HL-60 (cell line): Measurements from ENCODE around the gene LAMA3.

Experiments
- DNase-seq, 2 experiments: peaks; one replicate each; pipeline ENCODE4 v3.0.0-alpha.2; 2010 to 2020; ENCODE audit warnings: low read depth in 1 of 2, low spot score in 1 of 2
- H3K27ac ChIP-seq: fragments of 250-450 bp; sonication (Bioruptor Pico); replicated peaks from 2 replicates; pipeline ENCODE4 v1.5.1; 2020; ENCODE audit warnings: mild to moderate bottlenecking, moderate library complexity
- H3K27me3 ChIP-seq: fragments of 250-450 bp; sonication (Bioruptor Pico); 2 replicates; pipeline ENCODE4 v1.5.1; 2021; ENCODE audit warnings: mild to moderate bottlenecking, moderate library complexity; ENCODE audit not compliant: insufficient read depth, poor library complexity, severe bottlenecking
- H3K4me3 ChIP-seq: replicated peaks from 2 replicates; pipeline ENCODE4 v1.5.1; 2011; ENCODE audit warnings: mild to moderate bottlenecking, control low read depth, low read length; ENCODE audit not compliant: insufficient read depth
- GABPA ChIP-seq: IDR thresholded peaks from 2 replicates; pipeline ENCODE4 v1.6.1; 2012; ENCODE audit warnings: low read depth
- POLR2AphosphoS5 ChIP-seq: IDR thresholded peaks from 2 replicates; pipeline ENCODE4 v1.6.1; 2012; ENCODE audit warnings: low read depth
- SPI1 ChIP-seq: IDR thresholded peaks from 2 replicates; pipeline ENCODE4 v1.6.1; 2012; ENCODE audit warnings: low read depth, mild to moderate bottlenecking, borderline replicate concordance
- TF ChIP-seq, protein P1 (sequence below): IDR thresholded peaks from 2 replicates; pipeline ENCODE4 v1.6.1; 2012; ENCODE audit warnings: low read depth; ENCODE audit not compliant: insufficient replicate concordance
- TF ChIP-seq, protein P2 (sequence below): IDR thresholded peaks from one replicate; pipeline ENCODE4 v1.5.1; 2011; ENCODE audit warnings: low read length, control low read depth, inconsistent platforms; ENCODE audit not compliant: insufficient read depth

Gene LAMA3

DNA sequence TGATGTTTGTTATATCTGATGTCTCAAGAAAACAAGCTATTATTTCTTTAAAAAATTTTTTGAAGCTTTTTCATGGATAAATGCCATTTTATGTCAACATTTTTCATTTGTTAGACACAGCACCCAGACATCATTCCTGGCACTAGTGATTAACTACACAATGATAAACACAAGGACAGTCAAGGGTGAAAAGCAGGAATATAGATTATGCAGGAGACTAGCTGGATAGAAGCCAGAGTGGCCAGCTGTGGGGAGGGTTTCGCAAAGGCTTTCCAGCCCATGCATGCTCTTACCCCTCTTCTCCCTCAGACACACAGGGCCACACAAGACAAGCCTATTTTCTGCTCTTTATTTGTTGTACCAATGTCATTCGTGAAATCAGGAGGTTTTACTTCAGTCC lies 198.2 kb downstream of the LAMA3 start:
- H3K4me3 ChIP-seq = no peak overlapping the region
- no peak overlapping the region for H3K27ac ChIP-seq
- peaks cover 2% of the 10 kb centered on the region for H3K27me3 ChIP-seq
- TF ChIP-seq, protein P1, sequence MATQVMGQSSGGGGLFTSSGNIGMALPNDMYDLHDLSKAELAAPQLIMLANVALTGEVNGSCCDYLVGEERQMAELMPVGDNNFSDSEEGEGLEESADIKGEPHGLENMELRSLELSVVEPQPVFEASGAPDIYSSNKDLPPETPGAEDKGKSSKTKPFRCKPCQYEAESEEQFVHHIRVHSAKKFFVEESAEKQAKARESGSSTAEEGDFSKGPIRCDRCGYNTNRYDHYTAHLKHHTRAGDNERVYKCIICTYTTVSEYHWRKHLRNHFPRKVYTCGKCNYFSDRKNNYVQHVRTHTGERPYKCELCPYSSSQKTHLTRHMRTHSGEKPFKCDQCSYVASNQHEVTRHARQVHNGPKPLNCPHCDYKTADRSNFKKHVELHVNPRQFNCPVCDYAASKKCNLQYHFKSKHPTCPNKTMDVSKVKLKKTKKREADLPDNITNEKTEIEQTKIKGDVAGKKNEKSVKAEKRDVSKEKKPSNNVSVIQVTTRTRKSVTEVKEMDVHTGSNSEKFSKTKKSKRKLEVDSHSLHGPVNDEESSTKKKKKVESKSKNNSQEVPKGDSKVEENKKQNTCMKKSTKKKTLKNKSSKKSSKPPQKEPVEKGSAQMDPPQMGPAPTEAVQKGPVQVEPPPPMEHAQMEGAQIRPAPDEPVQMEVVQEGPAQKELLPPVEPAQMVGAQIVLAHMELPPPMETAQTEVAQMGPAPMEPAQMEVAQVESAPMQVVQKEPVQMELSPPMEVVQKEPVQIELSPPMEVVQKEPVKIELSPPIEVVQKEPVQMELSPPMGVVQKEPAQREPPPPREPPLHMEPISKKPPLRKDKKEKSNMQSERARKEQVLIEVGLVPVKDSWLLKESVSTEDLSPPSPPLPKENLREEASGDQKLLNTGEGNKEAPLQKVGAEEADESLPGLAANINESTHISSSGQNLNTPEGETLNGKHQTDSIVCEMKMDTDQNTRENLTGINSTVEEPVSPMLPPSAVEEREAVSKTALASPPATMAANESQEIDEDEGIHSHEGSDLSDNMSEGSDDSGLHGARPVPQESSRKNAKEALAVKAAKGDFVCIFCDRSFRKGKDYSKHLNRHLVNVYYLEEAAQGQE = no peak
- TF ChIP-seq, protein P2, sequence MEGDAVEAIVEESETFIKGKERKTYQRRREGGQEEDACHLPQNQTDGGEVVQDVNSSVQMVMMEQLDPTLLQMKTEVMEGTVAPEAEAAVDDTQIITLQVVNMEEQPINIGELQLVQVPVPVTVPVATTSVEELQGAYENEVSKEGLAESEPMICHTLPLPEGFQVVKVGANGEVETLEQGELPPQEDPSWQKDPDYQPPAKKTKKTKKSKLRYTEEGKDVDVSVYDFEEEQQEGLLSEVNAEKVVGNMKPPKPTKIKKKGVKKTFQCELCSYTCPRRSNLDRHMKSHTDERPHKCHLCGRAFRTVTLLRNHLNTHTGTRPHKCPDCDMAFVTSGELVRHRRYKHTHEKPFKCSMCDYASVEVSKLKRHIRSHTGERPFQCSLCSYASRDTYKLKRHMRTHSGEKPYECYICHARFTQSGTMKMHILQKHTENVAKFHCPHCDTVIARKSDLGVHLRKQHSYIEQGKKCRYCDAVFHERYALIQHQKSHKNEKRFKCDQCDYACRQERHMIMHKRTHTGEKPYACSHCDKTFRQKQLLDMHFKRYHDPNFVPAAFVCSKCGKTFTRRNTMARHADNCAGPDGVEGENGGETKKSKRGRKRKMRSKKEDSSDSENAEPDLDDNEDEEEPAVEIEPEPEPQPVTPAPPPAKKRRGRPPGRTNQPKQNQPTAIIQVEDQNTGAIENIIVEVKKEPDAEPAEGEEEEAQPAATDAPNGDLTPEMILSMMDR = no peak
- no peak for TF ChIP-seq POLR2AphosphoS5
- no peak for TF ChIP-seq SPI1
- no peak for TF ChIP-seq GABPA
- no peak for DNase-seq

DNA sequence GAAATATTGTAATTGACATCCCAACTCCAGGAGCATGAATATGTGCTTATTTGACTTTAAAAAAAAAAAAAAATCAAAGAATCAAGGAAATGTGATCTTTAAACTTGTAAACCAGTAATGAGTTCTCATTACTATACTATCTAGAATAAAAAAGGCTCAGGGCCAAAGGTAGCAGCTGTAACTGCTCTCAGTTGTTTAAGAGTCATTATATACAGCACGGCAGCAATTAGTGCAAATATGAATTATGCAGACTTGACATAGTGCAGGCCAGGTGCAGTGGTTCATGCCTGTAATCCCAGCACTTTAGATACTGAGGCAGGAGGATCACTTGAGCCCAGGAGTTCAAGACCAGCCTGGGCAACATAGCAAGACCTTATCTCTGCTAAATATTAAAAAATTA lies 199.6 kb downstream of the LAMA3 start:
- H3K27me3 ChIP-seq = peaks cover 2% of the 10 kb centered on the region
- no peak overlapping the region for H3K27ac ChIP-seq
- no peak for DNase-seq
- H3K4me3 ChIP-seq = no peak overlapping the region
- TF ChIP-seq GABPA (no peak), SPI1 (no peak), POLR2AphosphoS5 (no peak)
- TF ChIP-seq, protein P1 = no peak
- TF ChIP-seq, protein P2 = no peak

DNA sequence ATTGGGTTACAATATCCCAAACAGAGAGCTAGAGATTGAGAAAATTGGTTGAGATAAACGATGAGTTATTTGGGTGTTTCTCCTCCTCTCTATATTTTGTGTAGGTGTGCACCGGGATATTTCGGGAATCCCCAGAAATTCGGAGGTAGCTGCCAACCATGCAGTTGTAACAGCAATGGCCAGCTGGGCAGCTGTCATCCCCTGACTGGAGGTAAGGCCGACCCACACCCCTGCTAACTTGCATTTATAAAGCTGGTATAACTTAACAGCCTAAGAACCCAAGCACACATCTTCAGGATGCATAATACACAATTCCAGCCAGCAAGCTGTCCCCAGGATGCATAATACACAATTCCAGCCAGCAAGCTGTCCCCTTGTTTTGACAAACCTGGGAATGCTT lies 200.7 kb downstream of the LAMA3 start:
- Histone ChIP-seq H3K27ac (no peak overlapping the region), H3K27me3 (peaks cover 2% of the 10 kb centered on the region), H3K4me3 (no peak overlapping the region)
- TF ChIP-seq POLR2AphosphoS5 = no peak
- TF ChIP-seq, protein P1 = no peak
- no peak for TF ChIP-seq SPI1
- no peak for TF ChIP-seq GABPA
- TF ChIP-seq, protein P2 = no peak
- DNase-seq = no peak
